HepG2 (cell line): ENCODE measurements around the gene ABCG2. TPM values are rescaled to one million over a fixed set of nuclear protein-coding genes. Genes with fewer than 3 reads are reported as not detected.

Experiments used
- ATAC-seq: fragments of 200-7000 bp; cut with Tn5 transposase; 3 replicates; pipeline ENCODE4 v1.9.1; 2020; ENCODE audit warnings: mild to moderate bottlenecking, moderate library complexity
- BruUV-seq: library from RNA; stranded (reverse); fragments of 400-500 nt; replicated peaks from 2 replicates; lab custom pipeline; 2021; lab: Mats Ljungman, UMichigan
- CTCF ChIA-PET: fragments of 300-600 bp; formaldehyde crosslinking; extraction: SDS; loops from one replicate; lab custom pipeline; 2021; ENCODE audit warnings: low total read pairs, inconsistent platforms, low intra/inter-chr PET ratio; lab: Yijun Ruan, JAX
- POLR2A ChIA-PET: fragments of 350-600 bp; sonication (Branson Sonifier 250); formaldehyde crosslinking; loops from one replicate; lab custom pipeline; 2020; ENCODE audit warnings: antibody characterized with exemption, inconsistent platforms; lab: Yijun Ruan, JAX
- DNase-seq: peaks from one replicate; pipeline ENCODE4 v3.0.0-alpha.2; 2015; ENCODE audit warnings: low spot score
- FAIRE-seq: peaks from 3 replicates; lab custom pipeline; 2011; peaks lifted over from hg19 to GRCh38; lab: Jason Lieb, UNC
- H2AFZ ChIP-seq: one replicate; pipeline ENCODE4 v1.6.1; 2011; ENCODE audit warnings: low read length, inconsistent platforms
- H3K27ac ChIP-seq: fragments of 300-600 bp; 3 replicates; pipeline ENCODE4 v1.8.0; 2011; ENCODE audit warnings: mixed run types, mild to moderate bottlenecking, mixed read lengths, low read length, inconsistent platforms; ENCODE audit not compliant: insufficient read depth; ENCODE audit errors: extremely low read length
- H3K27me3 ChIP-seq, 2 experiments: fragments of 200-600 bp in 1 of 2; 2 replicates in 1 of 2; 3 replicates in 1 of 2; pipeline versions ENCODE4 v1.6.0 to v1.8.0; 2011; ENCODE audit warnings: low read length in 2 of 2, mild to moderate bottlenecking in 2 of 2, moderate library complexity in 2 of 2, inconsistent platforms in 1 of 2; ENCODE audit not compliant: insufficient read depth in 2 of 2, control insufficient read depth in 1 of 2
- H3K36me3 ChIP-seq, 2 experiments: fragments of 200-600 bp in 1 of 2; replicated peaks in 1 of 2; 2 replicates in 1 of 2; 3 replicates in 1 of 2; pipeline versions ENCODE4 v1.5.1 to v1.8.0; 2011; ENCODE audit warnings: low read length in 2 of 2, inconsistent platforms in 1 of 2; ENCODE audit not compliant: insufficient read depth in 2 of 2, control insufficient read depth in 1 of 2
- H3K4me1 ChIP-seq: 2 replicates; pipeline ENCODE4 v1.5.1; 2012; ENCODE audit warnings: low read length, inconsistent platforms; ENCODE audit not compliant: insufficient read depth
- H3K4me2 ChIP-seq: 2 replicates; pipeline ENCODE4 v1.6.0; 2011; ENCODE audit warnings: low read depth, low read length, inconsistent platforms
- H3K4me3 ChIP-seq, 3 experiments: fragments of 200-600 bp in 1 of 3; sonication (generic), shearing (Covaris generic) in 1 of 3; replicated peaks in 1 of 3; 2 replicates each; pipeline ENCODE4 v1.5.1; 2011 to 2016; ENCODE audit warnings: low read length in 3 of 3, inconsistent platforms in 2 of 3, low read depth in 2 of 3, mild to moderate bottlenecking in 2 of 3, control low read depth in 1 of 3, mixed read lengths in 1 of 3; ENCODE audit not compliant: insufficient read depth in 1 of 3
- H3K79me2 ChIP-seq: one replicate; pipeline ENCODE4 v1.6.1; 2011; ENCODE audit warnings: low read length, inconsistent platforms; ENCODE audit not compliant: insufficient read depth
- H3K9ac ChIP-seq: 2 replicates; pipeline ENCODE4 v1.6.0; 2011; ENCODE audit warnings: mild to moderate bottlenecking, low read depth, low read length, inconsistent platforms; ENCODE audit not compliant: insufficient read depth
- H3K9me3 ChIP-seq: 2 replicates; pipeline ENCODE4 v1.5.1; 2012; ENCODE audit warnings: mild to moderate bottlenecking, low read length
- H4K20me1 ChIP-seq: 2 replicates; pipeline ENCODE4 v1.6.0; 2011; ENCODE audit warnings: inconsistent platforms, mild to moderate bottlenecking, low read length, moderate library complexity; ENCODE audit not compliant: insufficient read depth
- HNRNPH1 ChIP-seq: fragments of 200-400 bp; formaldehyde crosslinking; optimal IDR thresholded peaks from 2 replicates; pipeline ENCODE3; 2017; ENCODE audit warnings: mild to moderate bottlenecking, low read depth, low read length
- KDM3A ChIP-seq: IDR thresholded peaks from 2 replicates; pipeline ENCODE4 v1.6.1; 2018; ENCODE audit warnings: low read depth, missing compliant biosample characterization
- NAIF1 ChIP-seq: sonication (generic); formaldehyde crosslinking; IDR thresholded peaks from 2 replicates; pipeline ENCODE4 v1.5.0; 2020; ENCODE audit warnings: mild to moderate bottlenecking, missing genetic modification reagents, borderline replicate concordance
- RELA ChIP-seq: sonication (generic); formaldehyde crosslinking; IDR thresholded peaks from 2 replicates; pipeline ENCODE4 v1.4.0; 2020; ENCODE audit warnings: missing genetic modification reagents
- SALL2 ChIP-seq: sonication (generic); formaldehyde crosslinking; IDR thresholded peaks from 2 replicates; pipeline ENCODE4 v1.8.1; 2023; ENCODE audit warnings: mild to moderate bottlenecking, missing genetic modification reagents, inconsistent platforms
- ZBTB20 ChIP-seq: sonication (generic); formaldehyde crosslinking; IDR thresholded peaks from 2 replicates; pipeline ENCODE4 v1.8.1; 2023; ENCODE audit warnings: missing genetic modification reagents, low read depth, mild to moderate bottlenecking, borderline replicate concordance
- ZNF232 ChIP-seq: sonication (generic); formaldehyde crosslinking; IDR thresholded peaks from 2 replicates; pipeline ENCODE4 v1.4.0; 2020; ENCODE audit warnings: missing genetic modification reagents, borderline replicate concordance
- ZNF350 ChIP-seq: sonication (generic); formaldehyde crosslinking; IDR thresholded peaks from 2 replicates; pipeline ENCODE4 v1.4.0; 2020; ENCODE audit warnings: mild to moderate bottlenecking, low read depth, missing genetic modification reagents, borderline replicate concordance
- ZNF724P ChIP-seq: sonication (generic); formaldehyde crosslinking; IDR thresholded peaks from 2 replicates; pipeline ENCODE4 v1.8.0; 2022; ENCODE audit warnings: missing genetic modification reagents, borderline replicate concordance
- ZNF768 ChIP-seq: sonication (generic); formaldehyde crosslinking; IDR thresholded peaks from 2 replicates; pipeline ENCODE4 v1.4.0; 2020; ENCODE audit warnings: missing genetic modification reagents
- ZNF780A ChIP-seq: sonication (generic); formaldehyde crosslinking; IDR thresholded peaks from 2 replicates; pipeline ENCODE4 v1.8.0; 2022; ENCODE audit warnings: mild to moderate bottlenecking, missing genetic modification reagents, moderate library complexity
- WGBS: methylation state at CpG from one replicate; pipeline ENCODE4 v1.1.6; 2017; ENCODE audit warnings: low lambda C conversion rate; 5-methylcytosine and 5-hydroxymethylcytosine counted together
- in situ Hi-C: cut with HindIII; loops from 2 replicates; pipeline ENCODE4 v1.10.0; 2017; ENCODE audit warnings: low pct_unique_long_range_greater_than_20kb; ENCODE audit not compliant: extremely low pct_ligation_motif_present
- intact Hi-C: fragments of 100-400 bp; cut with micrococcal nuclease; formaldehyde crosslinking; loops from one replicate; pipeline ENCODE4 v1.10.0; 2022; ENCODE audit not compliant: unreplicated experiment
- polyA plus RNA-seq, 8 experiments: library from polyadenylated mRNA; depleted of rRNA in 3 of 8; stranded (reverse) in 7 of 8; unstranded in 1 of 8; fragments of >200 nt; fragmentation: Illumina TruSeq in 4 of 8; extraction: Trizol in 4 of 8; gene quantifications; 2 replicates each; pipeline versions ENCODE4 v1.2.1 to v1.2.3, GENCODE V29; 2011 to 2016; ENCODE audit warnings: low read depth in 4 of 8, missing spikeins in 1 of 8, mixed read lengths in 1 of 8; ENCODE audit not compliant: insufficient read depth in 1 of 8
- total RNA-seq, 5 experiments: library from RNA; depleted of rRNA; stranded (reverse); fragments of >200 nt; fragmentation: Illumina TruSeq; extraction: Trizol; gene quantifications; 2 replicates each; pipeline ENCODE4 v1.2.3, GENCODE V29; 2016; ENCODE audit warnings: low read depth in 1 of 5
- TF ChIP-seq, protein P1 (sequence below): sonication (generic); formaldehyde crosslinking; IDR thresholded peaks from 2 replicates; pipeline ENCODE4 v1.4.0; 2020; ENCODE audit warnings: missing genetic modification reagents

Gene ABCG2
- total and polyA plus RNA-seq, 2 of the 13 experiments (the other 11 are each of a cell fraction or from before 2014, with no cell fraction given) = 10.0 to 15.7 TPM

DNA sequence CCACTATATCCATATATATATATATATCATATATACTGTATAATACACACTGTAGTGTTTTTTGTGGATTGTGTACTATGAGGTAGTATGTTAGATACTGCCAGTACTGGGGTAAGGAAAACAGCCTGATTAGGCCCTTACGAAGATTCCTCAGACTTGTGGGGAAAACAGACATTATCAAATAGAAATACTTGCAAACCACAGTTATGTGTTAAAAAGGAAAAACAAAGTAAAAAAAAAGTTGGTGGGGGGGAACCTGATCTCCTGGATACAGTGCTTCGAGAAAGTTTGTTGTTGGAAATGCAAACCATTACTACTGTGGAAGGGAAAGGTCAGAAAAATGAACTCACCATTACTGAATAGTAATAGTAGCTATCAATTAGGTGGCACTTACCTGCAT lies 98.0 kb downstream of the ABCG2 start:
- intact Hi-C loops = loop anchor here (5.0 kb wide), 1 partner anchor 47 kb away; no protein-coding TSS in a partner anchor
- CTCF ChIA-PET = no interaction called here
- H4K20me1 ChIP-seq = no peaks in the 10 kb centered on the region
- no peaks in the 10 kb centered on the region for H3K79me2 ChIP-seq
- POLR2A ChIA-PET = no interaction called here
- BruUV-seq = no TSS peak
- DNase-seq (no peak), ATAC-seq (no peak), FAIRE-seq (no peak)
- no peaks in the 10 kb centered on the region for H3K9me3 ChIP-seq
- 0 out of 5 replicates have a peak, but pooled peaks cover 0 to 6% of the 10 kb centered on the region in 2 experiments for H3K36me3 ChIP-seq
- H3K4me1 ChIP-seq = peaks cover 33% of the 10 kb centered on the region
- H3K4me2 ChIP-seq = no peak overlapping the region
- in situ Hi-C loops = no loop called here
- H3K4me3 ChIP-seq = no peak overlapping the region
- H3K27ac ChIP-seq = no peak overlapping the region
- WGBS = 79% methylated on average over 2 of the region's 2 CpGs
- no peak overlapping the region for H3K9ac ChIP-seq
- TF ChIP-seq ZNF768 (no peak), KDM3A (CRISPR knock-in tag) (no peak), ZNF350 (CRISPR knock-in tag) (no peak), HNRNPH1 (no peak), ZNF724P (CRISPR knock-in tag) (no peak), RELA (CRISPR knock-in tag) (no peak), ZNF780A (no peak), ZNF232 (CRISPR knock-in tag) (no peak), SALL2 (no peak), NAIF1 (no peak), ZBTB20 (no peak)
- TF ChIP-seq, protein P1, sequence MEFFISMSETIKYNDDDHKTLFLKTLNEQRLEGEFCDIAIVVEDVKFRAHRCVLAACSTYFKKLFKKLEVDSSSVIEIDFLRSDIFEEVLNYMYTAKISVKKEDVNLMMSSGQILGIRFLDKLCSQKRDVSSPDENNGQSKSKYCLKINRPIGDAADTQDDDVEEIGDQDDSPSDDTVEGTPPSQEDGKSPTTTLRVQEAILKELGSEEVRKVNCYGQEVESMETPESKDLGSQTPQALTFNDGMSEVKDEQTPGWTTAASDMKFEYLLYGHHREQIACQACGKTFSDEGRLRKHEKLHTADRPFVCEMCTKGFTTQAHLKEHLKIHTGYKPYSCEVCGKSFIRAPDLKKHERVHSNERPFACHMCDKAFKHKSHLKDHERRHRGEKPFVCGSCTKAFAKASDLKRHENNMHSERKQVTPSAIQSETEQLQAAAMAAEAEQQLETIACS = no peak
- H3K27me3 ChIP-seq = no peaks in the 10 kb centered on the region
- H2AFZ ChIP-seq = no peak overlapping the region
